K562 (cell line): ENCODE results near the gene ST3GAL3. TPM values are rescaled to one million over a fixed set of nuclear protein-coding genes. Genes with fewer than 3 reads are reported as not detected.

Experiments
- ETS2 ChIP-seq: IDR thresholded peaks from 2 replicates; pipeline ENCODE4 v1.6.1; 2016; ENCODE audit warnings: borderline replicate concordance, missing genetic modification characterization, mild to moderate bottlenecking, moderate library complexity, missing compliant biosample characterization; ENCODE audit not compliant: poor library complexity, severe bottlenecking
- EZH2 ChIP-seq: IDR thresholded peaks from 2 replicates; pipeline ENCODE4 v1.6.1; 2012; ENCODE audit warnings: low read depth, mild to moderate bottlenecking, inconsistent platforms, low read length, borderline replicate concordance
- MTA2 ChIP-seq: fragments of 450-650 bp; IDR thresholded peaks from 2 replicates; pipeline ENCODE4 v1.6.1; 2016; ENCODE audit warnings: low read depth
- NFIC ChIP-seq: fragments of 450-650 bp; IDR thresholded peaks from 2 replicates; pipeline ENCODE4 v1.6.1; 2017; ENCODE audit warnings: mild to moderate bottlenecking, inconsistent platforms
- NUFIP1 ChIP-seq: fragments of 450-650 bp; IDR thresholded peaks from 2 replicates; pipeline ENCODE4 v1.6.1; 2018; ENCODE audit not compliant: partially characterized antibody
- TRIM25 ChIP-seq: fragments of 450-650 bp; IDR thresholded peaks from 2 replicates; pipeline ENCODE4 v1.7.0; 2016; ENCODE audit warnings: borderline replicate concordance
- ZNF217 ChIP-seq: sonication (generic); formaldehyde crosslinking; IDR thresholded peaks from 2 replicates; pipeline ENCODE4 v1.8.0; 2022; ENCODE audit warnings: mild to moderate bottlenecking, missing genetic modification reagents
- ZNF583 ChIP-seq: fragments of 250-450 bp; sonication (Bioruptor Pico); IDR thresholded peaks from 2 replicates; pipeline ENCODE4 v1.4.0; 2020
- polyA plus RNA-seq, 8 experiments: library from polyadenylated mRNA; depleted of rRNA in 4 of 8; stranded (reverse) in 5 of 8; unstranded in 3 of 8; fragments of >200 nt; fragmentation: Nextera tagmentation in 2 of 8; fragmentation: Illumina TruSeq in 1 of 8; extraction: Ambion mirVana in 2 of 8; extraction: Trizol in 1 of 8; gene quantifications; 2 replicates each; pipeline versions ENCODE4 v1.2.1 to v1.2.3, GENCODE V29; 2011 to 2014; ENCODE audit warnings: inconsistent platforms in 1 of 8, missing spikeins in 1 of 8
- total RNA-seq, 7 experiments: library from RNA; depleted of rRNA in 6 of 7; stranded (reverse); fragments of >200 nt in 6 of 7; fragmentation: Illumina TruSeq in 2 of 7; extraction: Trizol in 2 of 7; gene quantifications; 2 replicates each; pipeline versions ENCODE4 v1.2.1 to v1.2.3, GENCODE V29; 2011 to 2021; ENCODE audit warnings: low replicate concordance in 1 of 7
- TF ChIP-seq, protein P1 (sequence below): fragments of 250-450 bp; sonication (Bioruptor Pico); IDR thresholded peaks from 2 replicates; pipeline ENCODE4 v1.4.0; 2020
- TF ChIP-seq, protein P2 (sequence below): fragments of 450-650 bp; IDR thresholded peaks from 2 replicates; pipeline ENCODE4 v1.6.1; 2016; ENCODE audit warnings: low read depth, mild to moderate bottlenecking, moderate library complexity
- TF ChIP-seq, protein P3 (sequence below): fragments of 450-650 bp; IDR thresholded peaks from 2 replicates; pipeline ENCODE4 v1.6.1; 2018; ENCODE audit not compliant: partially characterized antibody
- TF ChIP-seq, protein P4 (sequence below): sonication (generic); formaldehyde crosslinking; IDR thresholded peaks from 2 replicates; pipeline ENCODE4 v1.8.0; 2022; ENCODE audit warnings: mild to moderate bottlenecking, missing genetic modification reagents

Gene ST3GAL3
- total and polyA plus RNA-seq, 9 of the 15 experiments (the other 6 are each of a cell fraction or from before 2014, with no cell fraction given): 1.2 to 18.9 (median 11.0) TPM

DNA sequence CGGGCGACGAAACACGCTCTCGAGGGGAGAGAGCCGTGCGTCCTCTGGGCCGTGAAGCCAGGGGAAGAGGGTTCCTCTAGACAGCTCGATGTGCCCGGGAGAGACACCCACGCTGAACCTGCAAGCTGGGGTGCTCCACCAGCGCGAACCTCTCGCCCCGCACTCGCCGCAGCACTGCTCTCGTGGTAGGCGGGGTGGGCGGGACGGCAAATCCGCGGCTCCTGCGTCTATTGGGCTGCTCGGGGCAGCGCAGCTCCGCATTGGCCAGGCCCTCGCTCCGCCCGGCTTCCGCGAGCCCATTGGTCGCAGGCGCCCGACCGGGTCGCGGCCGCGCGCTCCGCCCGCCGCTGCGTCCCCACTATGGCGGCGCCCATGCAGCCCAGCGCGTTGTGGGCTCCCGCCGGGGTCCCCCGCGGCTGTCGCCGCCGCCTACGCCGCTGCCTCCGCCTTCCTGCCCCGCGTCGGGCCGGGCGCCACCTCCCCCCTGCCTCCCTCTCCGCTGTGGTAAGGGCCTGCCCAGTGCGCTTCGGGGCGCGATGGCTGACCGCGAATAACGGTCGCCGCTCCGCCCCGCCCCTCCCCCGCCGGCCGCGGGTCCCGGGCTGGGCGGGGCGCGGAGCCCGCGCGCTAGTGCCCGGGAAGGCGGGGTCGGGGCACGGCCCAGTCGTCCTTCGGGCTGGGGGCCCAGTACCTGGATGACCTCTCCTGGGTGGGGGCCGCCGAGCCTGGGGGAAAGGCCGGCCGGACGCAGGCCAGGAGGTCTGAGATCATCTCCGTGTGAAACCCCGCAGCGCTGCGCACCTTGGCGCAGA is at the start of gene ST3GAL3 (continued):
- TF ChIP-seq, protein P1, sequence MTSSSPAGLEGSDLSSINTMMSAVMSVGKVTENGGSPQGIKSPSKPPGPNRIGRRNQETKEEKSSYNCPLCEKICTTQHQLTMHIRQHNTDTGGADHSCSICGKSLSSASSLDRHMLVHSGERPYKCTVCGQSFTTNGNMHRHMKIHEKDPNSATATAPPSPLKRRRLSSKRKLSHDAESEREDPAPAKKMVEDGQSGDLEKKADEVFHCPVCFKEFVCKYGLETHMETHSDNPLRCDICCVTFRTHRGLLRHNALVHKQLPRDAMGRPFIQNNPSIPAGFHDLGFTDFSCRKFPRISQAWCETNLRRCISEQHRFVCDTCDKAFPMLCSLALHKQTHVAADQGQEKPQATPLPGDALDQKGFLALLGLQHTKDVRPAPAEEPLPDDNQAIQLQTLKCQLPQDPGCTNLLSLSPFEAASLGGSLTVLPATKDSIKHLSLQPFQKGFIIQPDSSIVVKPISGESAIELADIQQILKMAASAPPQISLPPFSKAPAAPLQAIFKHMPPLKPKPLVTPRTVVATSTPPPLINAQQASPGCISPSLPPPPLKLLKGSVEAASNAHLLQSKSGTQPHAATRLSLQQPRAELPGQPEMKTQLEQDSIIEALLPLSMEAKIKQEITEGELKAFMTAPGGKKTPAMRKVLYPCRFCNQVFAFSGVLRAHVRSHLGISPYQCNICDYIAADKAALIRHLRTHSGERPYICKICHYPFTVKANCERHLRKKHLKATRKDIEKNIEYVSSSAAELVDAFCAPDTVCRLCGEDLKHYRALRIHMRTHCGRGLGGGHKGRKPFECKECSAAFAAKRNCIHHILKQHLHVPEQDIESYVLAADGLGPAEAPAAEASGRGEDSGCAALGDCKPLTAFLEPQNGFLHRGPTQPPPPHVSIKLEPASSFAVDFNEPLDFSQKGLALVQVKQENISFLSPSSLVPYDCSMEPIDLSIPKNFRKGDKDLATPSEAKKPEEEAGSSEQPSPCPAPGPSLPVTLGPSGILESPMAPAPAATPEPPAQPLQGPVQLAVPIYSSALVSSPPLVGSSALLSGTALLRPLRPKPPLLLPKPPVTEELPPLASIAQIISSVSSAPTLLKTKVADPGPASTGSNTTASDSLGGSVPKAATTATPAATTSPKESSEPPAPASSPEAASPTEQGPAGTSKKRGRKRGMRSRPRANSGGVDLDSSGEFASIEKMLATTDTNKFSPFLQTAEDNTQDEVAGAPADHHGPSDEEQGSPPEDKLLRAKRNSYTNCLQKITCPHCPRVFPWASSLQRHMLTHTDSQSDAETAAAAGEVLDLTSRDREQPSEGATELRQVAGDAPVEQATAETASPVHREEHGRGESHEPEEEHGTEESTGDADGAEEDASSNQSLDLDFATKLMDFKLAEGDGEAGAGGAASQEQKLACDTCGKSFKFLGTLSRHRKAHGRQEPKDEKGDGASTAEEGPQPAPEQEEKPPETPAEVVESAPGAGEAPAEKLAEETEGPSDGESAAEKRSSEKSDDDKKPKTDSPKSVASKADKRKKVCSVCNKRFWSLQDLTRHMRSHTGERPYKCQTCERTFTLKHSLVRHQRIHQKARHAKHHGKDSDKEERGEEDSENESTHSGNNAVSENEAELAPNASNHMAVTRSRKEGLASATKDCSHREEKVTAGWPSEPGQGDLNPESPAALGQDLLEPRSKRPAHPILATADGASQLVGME (CRISPR knock-in tag): peak; percentile 93
- peak; percentile 52 for TF ChIP-seq ETS2 (tag)
- TF ChIP-seq MTA2: peak; percentile 36
- no peak for TF ChIP-seq EZH2
- TF ChIP-seq, protein P2, sequence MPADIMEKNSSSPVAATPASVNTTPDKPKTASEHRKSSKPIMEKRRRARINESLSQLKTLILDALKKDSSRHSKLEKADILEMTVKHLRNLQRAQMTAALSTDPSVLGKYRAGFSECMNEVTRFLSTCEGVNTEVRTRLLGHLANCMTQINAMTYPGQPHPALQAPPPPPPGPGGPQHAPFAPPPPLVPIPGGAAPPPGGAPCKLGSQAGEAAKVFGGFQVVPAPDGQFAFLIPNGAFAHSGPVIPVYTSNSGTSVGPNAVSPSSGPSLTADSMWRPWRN: no peak
- TF ChIP-seq, protein P3, sequence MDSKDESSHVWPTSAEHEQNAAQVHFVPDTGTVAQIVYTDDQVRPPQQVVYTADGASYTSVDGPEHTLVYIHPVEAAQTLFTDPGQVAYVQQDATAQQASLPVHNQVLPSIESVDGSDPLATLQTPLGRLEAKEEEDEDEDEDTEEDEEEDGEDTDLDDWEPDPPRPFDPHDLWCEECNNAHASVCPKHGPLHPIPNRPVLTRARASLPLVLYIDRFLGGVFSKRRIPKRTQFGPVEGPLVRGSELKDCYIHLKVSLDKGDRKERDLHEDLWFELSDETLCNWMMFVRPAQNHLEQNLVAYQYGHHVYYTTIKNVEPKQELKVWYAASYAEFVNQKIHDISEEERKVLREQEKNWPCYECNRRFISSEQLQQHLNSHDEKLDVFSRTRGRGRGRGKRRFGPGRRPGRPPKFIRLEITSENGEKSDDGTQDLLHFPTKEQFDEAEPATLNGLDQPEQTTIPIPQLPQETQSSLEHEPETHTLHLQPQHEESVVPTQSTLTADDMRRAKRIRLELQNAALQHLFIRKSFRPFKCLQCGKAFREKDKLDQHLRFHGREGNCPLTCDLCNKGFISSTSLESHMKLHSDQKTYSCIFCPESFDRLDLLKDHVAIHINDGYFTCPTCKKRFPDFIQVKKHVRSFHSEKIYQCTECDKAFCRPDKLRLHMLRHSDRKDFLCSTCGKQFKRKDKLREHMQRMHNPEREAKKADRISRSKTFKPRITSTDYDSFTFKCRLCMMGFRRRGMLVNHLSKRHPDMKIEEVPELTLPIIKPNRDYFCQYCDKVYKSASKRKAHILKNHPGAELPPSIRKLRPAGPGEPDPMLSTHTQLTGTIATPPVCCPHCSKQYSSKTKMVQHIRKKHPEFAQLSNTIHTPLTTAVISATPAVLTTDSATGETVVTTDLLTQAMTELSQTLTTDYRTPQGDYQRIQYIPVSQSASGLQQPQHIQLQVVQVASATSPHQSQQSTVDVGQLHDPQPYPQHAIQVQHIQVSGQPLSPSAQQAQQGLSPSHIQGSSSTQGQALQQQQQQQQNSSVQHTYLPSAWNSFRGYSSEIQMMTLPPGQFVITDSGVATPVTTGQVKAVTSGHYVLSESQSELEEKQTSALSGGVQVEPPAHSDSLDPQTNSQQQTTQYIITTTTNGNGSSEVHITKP: no peak
- TF ChIP-seq ZNF583 (CRISPR knock-in tag): 0 out of 2 replicates have a peak, but pooled peaks have one; percentile 53
- TF ChIP-seq, protein P4, sequence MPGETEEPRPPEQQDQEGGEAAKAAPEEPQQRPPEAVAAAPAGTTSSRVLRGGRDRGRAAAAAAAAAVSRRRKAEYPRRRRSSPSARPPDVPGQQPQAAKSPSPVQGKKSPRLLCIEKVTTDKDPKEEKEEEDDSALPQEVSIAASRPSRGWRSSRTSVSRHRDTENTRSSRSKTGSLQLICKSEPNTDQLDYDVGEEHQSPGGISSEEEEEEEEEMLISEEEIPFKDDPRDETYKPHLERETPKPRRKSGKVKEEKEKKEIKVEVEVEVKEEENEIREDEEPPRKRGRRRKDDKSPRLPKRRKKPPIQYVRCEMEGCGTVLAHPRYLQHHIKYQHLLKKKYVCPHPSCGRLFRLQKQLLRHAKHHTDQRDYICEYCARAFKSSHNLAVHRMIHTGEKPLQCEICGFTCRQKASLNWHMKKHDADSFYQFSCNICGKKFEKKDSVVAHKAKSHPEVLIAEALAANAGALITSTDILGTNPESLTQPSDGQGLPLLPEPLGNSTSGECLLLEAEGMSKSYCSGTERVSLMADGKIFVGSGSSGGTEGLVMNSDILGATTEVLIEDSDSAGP (CRISPR knock-in tag): no peak
- TF ChIP-seq NFIC: no peak; the same call in none of the 2 replicates
- no peak for TF ChIP-seq ZNF217 (CRISPR knock-in tag)
- TF ChIP-seq NUFIP1: no peak
- no peak for TF ChIP-seq TRIM25
